KMS-11 (cell line): ENCODE measurements around the gene S1PR4.

ENCODE experiments used
- H2AFZ ChIP-seq: fragments of 200-600 bp; sonication (generic); 2 replicates; pipeline ENCODE4 v1.6.1; 2016; ENCODE audit warnings: antibody characterized with exemption, mixed run types, low read depth
- H3K27ac ChIP-seq: fragments of 200-600 bp; sonication (generic); 2 replicates; pipeline ENCODE4 v1.6.1; 2016; ENCODE audit warnings: mild to moderate bottlenecking, mixed run types
- H3K27me3 ChIP-seq: fragments of 200-600 bp; sonication (generic); 2 replicates; pipeline ENCODE4 v1.6.1; 2017; ENCODE audit warnings: mild to moderate bottlenecking, low read depth, mixed run types, moderate library complexity; ENCODE audit not compliant: insufficient read depth
- H3K36me3 ChIP-seq: fragments of 200-600 bp; sonication (generic); 2 replicates; pipeline ENCODE4 v1.6.1; 2017; ENCODE audit warnings: mild to moderate bottlenecking, mixed run types; ENCODE audit not compliant: insufficient read depth
- H3K4me1 ChIP-seq: fragments of 200-600 bp; sonication (generic); 2 replicates; pipeline ENCODE4 v1.6.1; 2016; ENCODE audit warnings: mild to moderate bottlenecking, low read depth, mixed run types; ENCODE audit not compliant: poor library complexity, severe bottlenecking
- H3K4me2 ChIP-seq: fragments of 200-600 bp; sonication (generic); 2 replicates; pipeline ENCODE4 v1.7.0; 2016; ENCODE audit warnings: mild to moderate bottlenecking, mixed run types
- H3K4me3 ChIP-seq: fragments of 200-600 bp; sonication (generic); IDR thresholded peaks from 2 replicates; pipeline ENCODE4 v1.6.1; 2017; ENCODE audit warnings: low read depth, low read length, mixed read lengths; ENCODE audit not compliant: insufficient read depth
- H3K79me2 ChIP-seq: fragments of 200-600 bp; sonication (generic); 2 replicates; pipeline ENCODE4 v1.6.1; 2016; ENCODE audit warnings: low read depth, mixed run types; ENCODE audit not compliant: insufficient read depth
- H3K9ac ChIP-seq: fragments of 200-600 bp; sonication (generic); 2 replicates; pipeline ENCODE4 v1.6.1; 2016; ENCODE audit warnings: mild to moderate bottlenecking, mixed run types
- H4K20me1 ChIP-seq: fragments of 200-600 bp; sonication (generic); 2 replicates; pipeline ENCODE4 v1.6.1; 2016; ENCODE audit warnings: mild to moderate bottlenecking, mixed run types; ENCODE audit not compliant: insufficient read depth
- TF ChIP-seq, protein P1 (sequence below): fragments of 200-600 bp; sonication (generic); conservative IDR thresholded peaks from 2 replicates; pipeline ENCODE4 v1.6.1; 2017; ENCODE audit warnings: low read depth, mild to moderate bottlenecking, antibody characterized with exemption, low read length, moderate library complexity, mixed read lengths

S1PR4 gene

DNA sequence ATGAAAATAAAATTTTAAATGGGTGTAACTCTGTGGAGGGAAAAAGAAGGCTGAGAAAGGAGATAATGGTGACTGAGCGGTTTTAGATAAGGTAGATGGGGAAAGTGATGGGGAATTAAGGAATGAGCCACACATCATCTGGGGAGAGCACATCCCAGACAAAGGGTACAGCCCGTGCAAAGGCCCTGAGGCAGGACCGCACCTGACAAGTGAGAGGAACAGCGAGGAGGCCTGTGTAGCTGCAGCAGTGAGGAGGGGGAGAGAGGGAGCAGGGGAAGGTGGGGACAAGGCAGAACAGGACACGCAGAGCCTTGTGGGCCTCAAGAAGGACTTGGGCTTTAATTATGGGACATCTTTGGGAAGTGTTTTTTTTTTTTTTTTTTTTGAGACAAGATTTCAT, 44.1 kb downstream of the S1PR4 start:
- H3K9ac ChIP-seq = no peak overlapping the region
- H3K4me1 ChIP-seq = no peaks in the 10 kb centered on the region
- no peaks in the 10 kb centered on the region for H3K79me2 ChIP-seq
- peaks cover 66% of the 10 kb centered on the region for H3K27me3 ChIP-seq
- H3K36me3 ChIP-seq = no peaks in the 10 kb centered on the region
- no peak overlapping the region for H3K4me3 ChIP-seq
- TF ChIP-seq, protein P1, sequence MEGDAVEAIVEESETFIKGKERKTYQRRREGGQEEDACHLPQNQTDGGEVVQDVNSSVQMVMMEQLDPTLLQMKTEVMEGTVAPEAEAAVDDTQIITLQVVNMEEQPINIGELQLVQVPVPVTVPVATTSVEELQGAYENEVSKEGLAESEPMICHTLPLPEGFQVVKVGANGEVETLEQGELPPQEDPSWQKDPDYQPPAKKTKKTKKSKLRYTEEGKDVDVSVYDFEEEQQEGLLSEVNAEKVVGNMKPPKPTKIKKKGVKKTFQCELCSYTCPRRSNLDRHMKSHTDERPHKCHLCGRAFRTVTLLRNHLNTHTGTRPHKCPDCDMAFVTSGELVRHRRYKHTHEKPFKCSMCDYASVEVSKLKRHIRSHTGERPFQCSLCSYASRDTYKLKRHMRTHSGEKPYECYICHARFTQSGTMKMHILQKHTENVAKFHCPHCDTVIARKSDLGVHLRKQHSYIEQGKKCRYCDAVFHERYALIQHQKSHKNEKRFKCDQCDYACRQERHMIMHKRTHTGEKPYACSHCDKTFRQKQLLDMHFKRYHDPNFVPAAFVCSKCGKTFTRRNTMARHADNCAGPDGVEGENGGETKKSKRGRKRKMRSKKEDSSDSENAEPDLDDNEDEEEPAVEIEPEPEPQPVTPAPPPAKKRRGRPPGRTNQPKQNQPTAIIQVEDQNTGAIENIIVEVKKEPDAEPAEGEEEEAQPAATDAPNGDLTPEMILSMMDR = no peak
- no peak overlapping the region for H3K4me2 ChIP-seq
- no peak overlapping the region for H3K27ac ChIP-seq
- no peak overlapping the region for H2AFZ ChIP-seq
- H4K20me1 ChIP-seq = no peaks in the 10 kb centered on the region

- no peaks in the 10 kb centered on the region for H3K79me2 ChIP-seq
- H3K27ac ChIP-seq = no peak within 1 kb of the TSS
- no peak within 1 kb of the TSS for H2AFZ ChIP-seq
- TF ChIP-seq, protein P1 = peak; percentile 46
- H3K4me3 ChIP-seq = no peak within 1 kb of the TSS
- no peaks in the 10 kb centered on the region for H3K36me3 ChIP-seq
- no peak within 1 kb of the TSS for H3K4me2 ChIP-seq
- H3K4me1 ChIP-seq = no peaks in the 10 kb centered on the region
- H4K20me1 ChIP-seq = no peaks in the 10 kb centered on the region
- no peak within 1 kb of the TSS for H3K9ac ChIP-seq
- peaks cover 70% of the 10 kb centered on the region for H3K27me3 ChIP-seq
Measured at GRCh38 chr19:3224346-3225168, 46.0 kb downstream of the S1PR4 start, which contains the start of gene CELF5. CELF5 (plus strand) TSS chr19:3224661; CDS start chr19:3224740, 79 bp downstream.

- H3K27ac ChIP-seq = no peak overlapping the region
- H2AFZ ChIP-seq = no peak overlapping the region
- H3K36me3 ChIP-seq = no peaks in the 10 kb centered on the region
- no peaks in the 10 kb centered on the region for H3K79me2 ChIP-seq
- no peaks in the 10 kb centered on the region for H4K20me1 ChIP-seq
- H3K4me2 ChIP-seq = no peak overlapping the region
- no peak overlapping the region for H3K4me3 ChIP-seq
- no peak overlapping the region for H3K9ac ChIP-seq
- no peaks in the 10 kb centered on the region for H3K4me1 ChIP-seq
- TF ChIP-seq, protein P1 = no peak
- peaks cover 69% of the 10 kb centered on the region for H3K27me3 ChIP-seq
Measured at GRCh38 chr19:3225169-3225485, 46.6 kb downstream of the S1PR4 start.

DNA sequence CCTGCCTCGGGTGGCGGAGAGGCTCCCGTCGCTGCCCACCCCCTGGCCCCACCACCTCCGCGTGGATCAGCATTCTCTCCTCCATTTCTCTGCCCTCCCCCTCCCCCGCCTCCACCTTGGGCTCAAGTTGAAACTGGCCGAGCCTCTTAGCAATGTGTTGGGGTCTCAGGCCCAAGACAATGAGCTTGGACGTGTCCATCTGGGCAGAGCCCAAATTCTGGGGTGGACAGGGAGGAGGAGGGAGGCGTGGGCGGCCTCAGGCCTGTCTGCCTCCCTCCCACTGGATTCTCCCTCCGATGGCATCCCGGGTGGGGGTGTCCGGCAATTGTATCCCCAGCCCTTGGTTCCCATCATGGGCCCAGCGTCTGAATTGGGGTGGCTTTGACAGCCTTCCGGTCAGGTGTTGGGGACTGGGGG, 47.1 kb downstream of the S1PR4 start:
- no peaks in the 10 kb centered on the region for H3K36me3 ChIP-seq
- no peak overlapping the region for H3K4me3 ChIP-seq
- no peak overlapping the region for H3K9ac ChIP-seq
- no peak overlapping the region for H3K4me2 ChIP-seq
- H3K27ac ChIP-seq = no peak overlapping the region
- H2AFZ ChIP-seq = no peak overlapping the region
- no peaks in the 10 kb centered on the region for H3K4me1 ChIP-seq
- H3K27me3 ChIP-seq = peaks cover 73% of the 10 kb centered on the region
- TF ChIP-seq, protein P1 = no peak
- H3K79me2 ChIP-seq = no peaks in the 10 kb centered on the region
- no peaks in the 10 kb centered on the region for H4K20me1 ChIP-seq
